LNCaP clone FGC (cell line): ENCODE data around the gene ICA1L.
A peak's percentile ranks its signal among the peaks of the same experiment; 100 is the strongest.
"Not testable (repeated sequence)": the region's sequence is repeated elsewhere in the genome, so short reads cannot be mapped to it uniquely, and the experiment has no call there.

ENCODE experiments used
- DNase-seq: peaks from one replicate; pipeline ENCODE4 v3.0.0-alpha.2; 2011; ENCODE audit warnings: low read depth
- H3K4me3 ChIP-seq: 2 replicates; pipeline ENCODE4 v1.5.1; 2011; ENCODE audit warnings: mild to moderate bottlenecking, low read depth, low read length, control low read depth
- TF ChIP-seq, protein P1 (sequence below): IDR thresholded peaks from 2 replicates; pipeline ENCODE4 v1.5.1; 2012; ENCODE audit warnings: mild to moderate bottlenecking; ENCODE audit not compliant: control insufficient read depth, insufficient read depth; ENCODE audit errors: extremely low read depth

ICA1L gene

DNA sequence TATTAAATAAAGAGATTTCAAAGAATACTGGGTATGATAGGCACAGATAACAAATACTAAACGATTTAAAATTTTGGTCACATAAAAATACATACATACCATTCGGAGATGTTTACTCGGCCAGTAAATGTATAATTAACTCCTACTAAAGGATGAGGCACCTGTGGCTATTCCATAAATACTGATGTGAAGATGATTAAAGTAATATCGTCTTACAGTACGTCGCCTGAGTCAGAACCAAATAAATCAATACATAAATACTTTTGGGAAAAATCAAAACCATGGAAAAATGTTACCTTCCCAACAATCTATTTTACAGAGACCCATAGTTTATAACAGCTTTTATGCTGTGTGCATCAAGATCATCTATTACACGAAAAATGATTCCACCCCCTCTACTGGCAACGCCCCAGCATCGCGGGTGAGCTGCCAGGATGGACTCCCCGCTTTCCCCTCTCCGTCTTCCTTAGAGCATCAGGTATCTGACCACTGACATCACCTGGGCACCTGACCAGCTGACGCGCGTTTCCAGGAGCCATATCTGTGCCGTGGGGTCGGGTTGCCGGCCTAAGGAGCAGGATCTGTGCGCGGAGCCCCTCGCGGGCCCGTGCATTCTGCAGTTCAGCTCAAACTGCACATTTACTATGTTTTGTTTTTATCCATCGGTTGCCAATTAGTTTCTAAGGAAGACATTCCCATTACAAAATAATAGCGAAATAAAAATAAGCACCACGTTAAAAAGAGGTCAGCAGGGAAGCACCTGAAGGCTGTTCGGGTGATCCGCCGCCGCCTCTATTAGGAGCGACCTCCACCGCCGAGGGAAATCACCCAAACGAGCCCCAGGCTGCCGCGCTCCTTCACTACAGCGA, 901 bp downstream of the ICA1L start:
- TF ChIP-seq, protein P1, sequence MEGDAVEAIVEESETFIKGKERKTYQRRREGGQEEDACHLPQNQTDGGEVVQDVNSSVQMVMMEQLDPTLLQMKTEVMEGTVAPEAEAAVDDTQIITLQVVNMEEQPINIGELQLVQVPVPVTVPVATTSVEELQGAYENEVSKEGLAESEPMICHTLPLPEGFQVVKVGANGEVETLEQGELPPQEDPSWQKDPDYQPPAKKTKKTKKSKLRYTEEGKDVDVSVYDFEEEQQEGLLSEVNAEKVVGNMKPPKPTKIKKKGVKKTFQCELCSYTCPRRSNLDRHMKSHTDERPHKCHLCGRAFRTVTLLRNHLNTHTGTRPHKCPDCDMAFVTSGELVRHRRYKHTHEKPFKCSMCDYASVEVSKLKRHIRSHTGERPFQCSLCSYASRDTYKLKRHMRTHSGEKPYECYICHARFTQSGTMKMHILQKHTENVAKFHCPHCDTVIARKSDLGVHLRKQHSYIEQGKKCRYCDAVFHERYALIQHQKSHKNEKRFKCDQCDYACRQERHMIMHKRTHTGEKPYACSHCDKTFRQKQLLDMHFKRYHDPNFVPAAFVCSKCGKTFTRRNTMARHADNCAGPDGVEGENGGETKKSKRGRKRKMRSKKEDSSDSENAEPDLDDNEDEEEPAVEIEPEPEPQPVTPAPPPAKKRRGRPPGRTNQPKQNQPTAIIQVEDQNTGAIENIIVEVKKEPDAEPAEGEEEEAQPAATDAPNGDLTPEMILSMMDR, result peak; percentile 31
- H3K4me3 ChIP-seq, result peak overlapping the region; percentile 74
- peak; percentile 43 for DNase-seq

DNA sequence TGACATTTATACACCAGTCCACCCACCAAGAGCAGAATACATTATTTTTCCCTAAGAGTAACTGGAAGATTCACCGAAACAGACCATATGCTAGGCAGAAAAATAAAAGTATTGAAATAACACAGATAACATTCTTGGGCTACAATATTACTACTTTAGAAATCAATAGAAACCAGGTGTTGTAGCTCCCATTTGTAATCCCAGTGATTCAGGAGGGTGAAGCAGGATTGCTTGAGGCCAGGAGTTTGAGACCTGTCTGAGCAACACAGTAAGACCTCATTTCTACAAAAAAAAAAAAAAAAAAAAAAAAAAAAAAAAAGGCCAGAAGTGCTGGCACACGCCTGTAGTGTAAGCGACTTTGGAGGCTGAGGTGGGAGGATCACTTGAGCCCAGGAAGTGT, 9.6 kb downstream of the ICA1L start:
- TF ChIP-seq, protein P1, result no peak
- DNase-seq, result no peak
- no peak overlapping the region for H3K4me3 ChIP-seq

DNA sequence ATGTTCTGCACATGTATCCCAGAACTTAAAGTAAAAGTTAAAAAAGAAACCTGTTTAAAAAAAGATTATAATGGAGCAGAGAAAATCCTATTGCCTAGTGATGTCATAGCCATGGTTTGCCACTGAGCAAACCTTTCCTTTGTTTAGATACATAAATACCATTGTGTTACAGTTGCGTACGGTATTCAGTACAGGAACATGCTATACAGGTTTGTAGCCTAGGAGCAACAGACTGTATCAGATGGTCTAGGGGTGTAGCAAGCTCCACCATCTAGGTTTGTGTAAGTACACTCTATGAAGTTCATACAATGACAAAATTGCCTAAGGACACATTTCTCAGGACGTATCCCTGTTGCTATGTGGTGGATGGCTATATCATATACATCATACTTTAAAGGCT, 13.0 kb downstream of the ICA1L start:
- DNase-seq, result no peak
- no peak overlapping the region for H3K4me3 ChIP-seq
- TF ChIP-seq, protein P1, result no peak

DNA sequence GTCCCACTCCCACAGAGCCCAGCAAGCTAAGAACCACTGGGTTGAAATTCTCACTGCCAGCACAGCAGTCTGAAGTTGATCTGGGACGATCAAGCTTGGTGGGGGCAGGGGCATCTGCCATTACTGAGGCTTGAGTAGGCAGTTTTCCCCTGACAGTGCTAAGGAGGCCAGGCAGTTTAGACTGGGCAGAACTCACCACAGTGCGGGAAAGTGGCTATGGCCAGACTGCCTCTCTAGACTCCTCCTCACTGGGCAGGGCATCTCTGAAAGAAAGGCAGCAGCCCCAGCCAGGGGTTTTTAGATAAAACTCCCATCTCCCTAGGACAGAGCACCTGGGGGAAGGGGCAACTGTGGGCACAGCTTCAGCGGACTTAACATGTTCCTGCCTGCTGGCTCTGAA, 22.2 kb downstream of the ICA1L start:
- not testable (repeated sequence) for DNase-seq, H3K4me3 ChIP-seq

DNA sequence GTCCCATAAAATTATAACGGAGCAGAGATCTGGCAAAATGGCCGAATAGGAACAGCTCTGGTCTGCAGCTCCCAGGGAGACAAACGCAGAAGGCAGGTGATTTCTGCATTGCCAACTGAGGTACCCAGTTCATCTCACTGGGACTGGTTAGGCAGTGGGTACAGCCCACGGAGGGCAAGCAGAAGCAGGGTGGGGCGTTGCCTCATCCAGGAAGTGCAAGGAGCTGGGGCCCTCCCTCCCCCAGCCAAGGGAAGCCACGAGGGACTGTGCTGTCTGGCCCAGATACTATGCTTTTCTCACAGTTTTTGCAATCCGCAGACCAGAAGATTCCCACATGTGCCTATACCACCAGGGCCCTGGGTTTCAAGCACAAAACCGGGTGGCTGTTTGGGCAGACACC, 22.8 kb downstream of the ICA1L start:
- H3K4me3 ChIP-seq, result no peak overlapping the region
- TF ChIP-seq, protein P1, result no peak
- DNase-seq, result no peak

DNA sequence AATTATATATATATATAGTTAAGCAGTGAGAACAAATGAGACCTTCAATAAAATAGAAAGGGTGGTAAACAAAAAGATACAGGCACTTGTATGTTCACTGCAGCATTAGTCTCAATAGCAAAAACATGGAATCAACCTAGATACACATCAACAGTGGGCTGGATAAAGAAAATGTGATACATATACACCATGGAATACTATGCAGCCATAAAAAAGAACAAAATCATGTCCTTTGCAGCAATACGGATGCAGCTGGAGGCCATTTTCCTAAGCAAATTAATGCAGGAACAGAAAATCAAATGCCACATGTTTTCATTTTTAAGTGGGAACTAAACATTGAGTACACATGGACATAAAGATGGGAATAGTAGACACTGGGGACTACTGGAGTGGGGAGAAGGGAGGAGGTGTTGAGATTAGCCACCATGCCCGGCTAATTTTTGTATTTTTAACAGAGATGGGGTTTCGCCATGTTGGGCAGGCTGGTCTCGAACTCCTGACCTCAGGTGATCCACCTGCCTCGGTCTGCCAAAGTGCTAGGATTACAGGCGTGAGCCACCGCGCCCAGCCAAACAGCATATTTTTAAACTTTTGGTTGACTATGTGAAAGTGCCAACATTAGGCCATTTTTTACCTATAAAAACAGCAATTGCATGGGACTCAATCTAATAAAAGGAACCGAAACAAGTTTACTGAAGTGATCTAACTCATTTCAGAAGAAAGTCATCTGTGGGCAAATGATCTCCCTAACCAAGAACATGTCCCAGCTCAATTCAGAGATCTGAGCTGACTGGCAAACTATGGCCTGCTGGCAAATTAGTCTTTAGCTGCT, 23.7 kb downstream of the ICA1L start:
- H3K4me3 ChIP-seq, result no peak overlapping the region
- TF ChIP-seq, protein P1, result no peak
- DNase-seq, result no peak

DNA sequence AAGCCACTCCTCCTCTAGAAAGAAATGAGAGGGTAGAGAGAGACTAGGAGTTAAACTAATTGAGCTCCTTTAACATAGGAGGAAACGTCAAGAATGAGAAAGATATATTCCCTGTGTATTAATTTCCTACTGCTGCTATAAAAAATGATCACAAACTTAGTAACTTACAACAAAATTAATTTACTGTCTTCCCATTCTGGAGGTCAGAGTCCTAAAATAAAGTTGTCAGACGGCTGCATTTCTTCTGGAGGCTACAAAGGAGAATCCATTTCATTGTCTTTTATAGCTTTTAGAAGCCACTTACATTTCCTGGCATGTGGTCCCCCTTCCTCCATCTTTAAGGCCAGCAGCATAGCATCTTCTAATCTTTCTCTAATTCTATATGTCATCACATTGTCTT, 26.9 kb downstream of the ICA1L start:
- no peak for DNase-seq
- H3K4me3 ChIP-seq, result no peak overlapping the region
- TF ChIP-seq, protein P1, result no peak
